Caco-2 (cell line): ENCODE data around the gene TRDN. TPM values are rescaled to one million over a fixed set of nuclear protein-coding genes. Genes with fewer than 3 reads are reported as not detected.

ENCODE experiments used
- BruUV-seq: library from RNA; stranded (reverse); fragments of 400-500 nt; replicated peaks from 2 replicates; lab custom pipeline; 2021; lab: Mats Ljungman, UMichigan
- CTCF ChIA-PET: fragments of 300-600 bp; sonication (Branson Sonifier 250); formaldehyde crosslinking; loops from one replicate; lab custom pipeline; 2022; ENCODE audit warnings: antibody characterized with exemption; lab: Charles Lee
- POLR2A ChIA-PET: fragments of 300-600 bp; sonication (Branson Sonifier 250); formaldehyde crosslinking; loops from one replicate; lab custom pipeline; 2022; ENCODE audit warnings: antibody characterized with exemption; lab: Charles Lee
- DNase-seq, 2 experiments: peaks; one replicate each; pipeline versions ENCODE4 v3.0.0 to v3.0.0-alpha.2; 2020 to 2022
- H3K27me3 ChIP-seq: replicated peaks from 2 replicates; pipeline ENCODE4 v1.6.0; 2011; ENCODE audit warnings: low read length; ENCODE audit not compliant: control insufficient read depth, insufficient read depth
- H3K36me3 ChIP-seq: 2 replicates; pipeline ENCODE4 v1.5.1; 2011; ENCODE audit warnings: low read length; ENCODE audit not compliant: control insufficient read depth, insufficient read depth
- H3K4me1 ChIP-seq: fragments of 250-450 bp; sonication (Bioruptor Pico); 2 replicates; pipeline ENCODE4 v1.5.1; 2020; ENCODE audit warnings: mild to moderate bottlenecking
- H3K4me3 ChIP-seq: 2 replicates; pipeline ENCODE4 v1.5.1; 2011; ENCODE audit warnings: low read depth, mild to moderate bottlenecking, control low read depth, low read length
- H3K9me3 ChIP-seq: fragments of 250-450 bp; sonication (Bioruptor Pico); 2 replicates; pipeline ENCODE4 v1.5.1; 2020; ENCODE audit warnings: mild to moderate bottlenecking, moderate library complexity
- H3K27ac Mint-ChIP-seq: one replicate; pipeline ENCODE4 v1.8.0; 2022; ENCODE audit warnings: mixed read lengths; ENCODE audit not compliant: unreplicated experiment
- H3K27me3 Mint-ChIP-seq: one replicate; pipeline ENCODE4 v1.8.0; 2022; ENCODE audit warnings: mixed read lengths; ENCODE audit not compliant: insufficient read depth, unreplicated experiment
- H3K36me3 Mint-ChIP-seq: one replicate; pipeline ENCODE4 v1.8.0; 2022; ENCODE audit warnings: mild to moderate bottlenecking, mixed read lengths; ENCODE audit not compliant: insufficient read depth, unreplicated experiment
- H3K4me1 Mint-ChIP-seq: one replicate; pipeline ENCODE4 v1.8.0; 2022; ENCODE audit warnings: low read depth, mixed read lengths; ENCODE audit not compliant: unreplicated experiment
- H3K4me3 Mint-ChIP-seq: one replicate; pipeline ENCODE4 v1.8.0; 2022; ENCODE audit warnings: mild to moderate bottlenecking, moderate library complexity, mixed read lengths; ENCODE audit not compliant: unreplicated experiment
- H3K9me3 Mint-ChIP-seq: one replicate; pipeline ENCODE4 v1.8.0; 2022; ENCODE audit warnings: mixed read lengths; ENCODE audit not compliant: unreplicated experiment
- CTCF ChIP-seq, 2 experiments: fragments of 200-600 bp in 1 of 2; IDR thresholded peaks; 1 replicate in 1 of 2; 2 replicates in 1 of 2; pipeline versions ENCODE4 v1.5.1 to v1.8.0; 2011 to 2022; ENCODE audit warnings: antibody characterized with exemption in 1 of 2, control low read depth in 1 of 2, inconsistent platforms in 1 of 2, low read depth in 1 of 2, low read length in 1 of 2, mild to moderate bottlenecking in 1 of 2, moderate library complexity in 1 of 2; ENCODE audit not compliant: insufficient read depth in 1 of 2, severe bottlenecking in 1 of 2, unreplicated experiment in 1 of 2
- intact Hi-C: fragments of 100-400 bp; cut with micrococcal nuclease; formaldehyde crosslinking; loops from one replicate; pipeline ENCODE4 v1.10.0; 2022; ENCODE audit not compliant: unreplicated experiment
- total RNA-seq: library from RNA; stranded (reverse); gene quantifications from 2 replicates; pipeline ENCODE4 v1.2.3, GENCODE V29; 2022

Gene TRDN
- total RNA-seq, 1 experiment from 2014 or later, result not detected

- POLR2A ChIA-PET, result no interaction called here
- no TSS peak for BruUV-seq
- Mint-ChIP-seq H3K36me3 (no peaks in the 10 kb centered on the region), H3K4me1 (no peaks in the 10 kb centered on the region), H3K9me3 (no peaks in the 10 kb centered on the region), H3K27ac (no peak overlapping the region), H3K4me3 (no peak overlapping the region), H3K27me3 (no peaks in the 10 kb centered on the region)
- no peaks in the 10 kb centered on the region for H3K36me3 ChIP-seq
- intact Hi-C loops, result no loop called here
- no peaks in the 10 kb centered on the region for H3K4me1 ChIP-seq
- CTCF ChIA-PET, result no interaction called here
- TF ChIP-seq CTCF (IDR thresholded peaks at IDR 0.05; ENCODE audit: insufficient read depth in 1 of 2, low read depth in 1 of 2, low read length in 1 of 2, severe bottlenecking in 1 of 2, unreplicated experiment in 1 of 2), result no peak
- no peak overlapping the region for H3K4me3 ChIP-seq
- DNase-seq, result no peak
- H3K9me3 ChIP-seq, result no peaks in the 10 kb centered on the region
- no peaks in the 10 kb centered on the region for H3K27me3 ChIP-seq
Observed at GRCh38 chr6:123423130-123423529, 213.6 kb downstream of the TRDN start.

GRCh38 chr6:123420512-123420911 lies 216.2 kb downstream of the TRDN start:
- no peaks in the 10 kb centered on the region for H3K4me1 Mint-ChIP-seq
- no peaks in the 10 kb centered on the region for H3K9me3 ChIP-seq
- H3K27me3 ChIP-seq, result no peaks in the 10 kb centered on the region
- no TSS peak for BruUV-seq
- H3K36me3 Mint-ChIP-seq, result no peaks in the 10 kb centered on the region
- no peak overlapping the region for H3K4me3 Mint-ChIP-seq
- H3K4me3 ChIP-seq, result no peak overlapping the region
- H3K36me3 ChIP-seq, result no peaks in the 10 kb centered on the region
- POLR2A ChIA-PET, result no interaction called here
- no peaks in the 10 kb centered on the region for H3K27me3 Mint-ChIP-seq
- CTCF ChIA-PET, result no interaction called here
- H3K27ac Mint-ChIP-seq, result no peak overlapping the region
- H3K9me3 Mint-ChIP-seq, result no peaks in the 10 kb centered on the region
- no peaks in the 10 kb centered on the region for H3K4me1 ChIP-seq
- TF ChIP-seq CTCF (IDR thresholded peaks at IDR 0.05; ENCODE audit: insufficient read depth in 1 of 2, low read depth in 1 of 2, low read length in 1 of 2, severe bottlenecking in 1 of 2, unreplicated experiment in 1 of 2), result no peak
- intact Hi-C loops, result no loop called here
- no peak for DNase-seq

GRCh38 chr6:123418071-123418470 lies 218.7 kb downstream of the TRDN start:
- no peaks in the 10 kb centered on the region for H3K9me3 Mint-ChIP-seq
- H3K27ac Mint-ChIP-seq, result no peak overlapping the region
- no peaks in the 10 kb centered on the region for H3K36me3 Mint-ChIP-seq
- intact Hi-C loops, result no loop called here
- no peaks in the 10 kb centered on the region for H3K27me3 ChIP-seq
- H3K36me3 ChIP-seq, result no peaks in the 10 kb centered on the region
- no peaks in the 10 kb centered on the region for H3K9me3 ChIP-seq
- DNase-seq, result no peak
- H3K4me1 ChIP-seq, result no peaks in the 10 kb centered on the region
- BruUV-seq, result no TSS peak
- no peak overlapping the region for H3K4me3 Mint-ChIP-seq
- H3K4me1 Mint-ChIP-seq, result no peaks in the 10 kb centered on the region
- CTCF ChIA-PET, result interaction anchor here (1.6 kb wide), 1 partner anchor 297 kb away, joined by 6 read pairs; no protein-coding TSS in a partner anchor
- TF ChIP-seq CTCF (IDR thresholded peaks at IDR 0.05; ENCODE audit: insufficient read depth in 1 of 2, low read depth in 1 of 2, low read length in 1 of 2, severe bottlenecking in 1 of 2, unreplicated experiment in 1 of 2), result no peak
- H3K4me3 ChIP-seq, result no peak overlapping the region
- POLR2A ChIA-PET, result no interaction called here
- no peaks in the 10 kb centered on the region for H3K27me3 Mint-ChIP-seq
